ENCODE measurements around the gene LRRTM3.

The LRRTM3 gene

DNA sequence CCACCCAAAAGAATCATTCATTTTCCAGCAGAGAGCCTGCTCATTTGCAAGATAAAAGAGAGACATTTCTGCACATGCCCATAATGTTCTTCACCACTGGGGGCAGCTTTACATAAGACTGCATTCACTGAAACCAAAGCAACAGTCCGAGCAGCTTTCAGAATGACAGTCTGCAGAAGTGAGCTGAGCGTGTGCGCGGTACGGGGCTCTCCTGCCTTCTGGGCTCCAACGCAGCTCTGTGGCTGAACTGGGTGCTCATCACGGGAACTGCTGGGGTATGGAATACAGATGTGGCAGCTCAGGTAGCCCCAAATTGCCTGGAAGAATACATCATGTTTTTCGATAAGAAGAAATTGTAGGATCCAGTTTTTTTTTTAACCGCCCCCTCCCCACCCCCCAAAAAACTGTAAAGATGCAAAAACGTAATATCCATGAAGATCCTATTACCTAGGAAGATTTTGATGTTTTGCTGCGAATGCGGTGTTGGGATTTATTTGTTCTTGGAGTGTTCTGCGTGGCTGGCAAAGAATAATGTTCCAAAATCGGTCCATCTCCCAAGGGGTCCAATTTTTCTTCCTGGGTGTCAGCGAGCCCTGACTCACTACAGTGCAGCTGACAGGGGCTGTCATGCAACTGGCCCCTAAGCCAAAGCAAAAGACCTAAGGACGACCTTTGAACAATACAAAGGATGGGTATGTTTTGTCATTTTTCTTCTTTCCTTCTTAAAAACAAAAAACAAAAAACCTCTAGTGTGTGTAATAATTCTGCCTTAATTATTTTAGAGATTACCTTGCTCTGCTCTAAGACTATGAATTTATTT is at the start of gene LRRTM3:
LRRTM3 (plus strand) TSS at position 141 of the 820 bp plus-strand sequence.
- peak; percentile 87 for DNase-seq (ENCODE audit: low read depth)

DNA sequence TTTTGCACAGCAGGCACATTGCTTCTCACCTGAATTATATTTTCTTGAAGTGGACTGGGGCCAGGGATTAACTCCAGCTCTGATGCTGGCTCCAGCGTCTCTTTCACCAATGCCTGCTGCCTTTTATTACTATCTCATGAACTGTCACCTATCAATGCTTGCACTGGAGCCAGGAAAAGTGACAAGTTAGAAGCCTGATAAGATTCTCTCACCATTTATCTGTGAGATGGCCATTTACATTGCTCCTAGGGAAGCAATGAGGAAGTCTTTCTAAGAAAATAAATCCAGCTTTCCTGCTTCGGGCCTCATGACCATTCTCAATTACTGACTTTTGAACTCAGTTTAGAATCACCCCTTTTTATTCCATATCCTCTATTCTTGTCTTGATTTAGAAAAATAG is 48.5 kb upstream of the LRRTM3 start:
- no peak for DNase-seq (ENCODE audit: low read depth)

DNA sequence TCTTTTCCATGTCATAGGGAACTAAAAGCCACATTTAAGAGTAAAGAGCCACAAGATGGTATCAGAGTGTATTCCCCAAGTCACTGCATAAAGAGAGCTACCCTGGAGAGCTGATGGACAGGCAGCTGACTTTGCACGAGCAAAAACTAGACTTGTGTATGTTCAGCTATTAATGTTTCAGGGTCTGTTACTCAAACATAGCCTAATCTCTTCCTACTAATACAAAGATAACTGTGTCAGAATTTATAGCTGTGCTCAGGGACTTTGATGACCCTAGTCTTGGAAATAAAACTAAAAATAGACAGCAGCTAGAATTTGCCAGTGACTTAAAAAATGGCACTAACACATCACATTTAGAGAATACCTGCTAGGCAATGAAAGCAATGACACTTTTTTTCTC is 45.5 kb upstream of the LRRTM3 start:
- DNase-seq (ENCODE audit: low read depth) = no peak

DNA sequence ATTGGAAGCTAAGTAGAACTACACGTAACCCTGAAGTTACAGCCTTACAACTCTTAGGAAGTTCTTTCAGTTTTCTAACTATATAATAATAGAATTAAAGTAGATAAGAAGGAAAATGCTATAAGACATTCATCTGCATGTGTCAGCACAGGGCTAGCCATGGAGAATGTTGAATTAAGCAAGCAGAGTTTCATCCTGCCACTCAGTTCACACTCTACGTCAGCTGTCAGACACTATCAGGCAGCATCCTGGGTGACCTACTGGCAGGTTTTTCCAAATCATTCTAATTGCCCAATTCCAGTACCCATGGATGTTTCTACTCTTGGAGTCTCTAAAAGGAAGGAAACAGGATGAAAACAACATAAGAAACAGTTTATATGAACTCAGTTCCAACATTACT is 45.0 kb upstream of the LRRTM3 start:
- no peak for DNase-seq (ENCODE audit: low read depth)

DNA sequence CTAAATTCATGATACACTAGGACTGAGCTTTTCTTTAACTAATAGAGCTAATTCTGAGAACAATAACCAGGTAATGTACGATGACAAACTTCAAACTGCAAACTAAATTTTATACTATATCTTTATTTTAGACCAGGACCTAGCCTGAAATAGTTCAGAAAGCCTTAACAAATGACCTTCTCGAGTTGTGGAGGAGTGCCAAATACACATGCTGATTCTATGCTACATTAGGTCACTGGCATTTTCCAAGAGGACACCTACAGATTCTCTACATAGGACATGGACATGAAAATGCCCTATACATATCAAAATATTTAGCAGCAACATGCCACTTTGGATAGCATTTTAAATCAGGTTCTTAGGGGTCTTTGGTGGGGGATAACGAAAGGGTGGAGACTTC is 44.0 kb upstream of the LRRTM3 start:
- DNase-seq (ENCODE audit: low read depth) = no peak

DNA sequence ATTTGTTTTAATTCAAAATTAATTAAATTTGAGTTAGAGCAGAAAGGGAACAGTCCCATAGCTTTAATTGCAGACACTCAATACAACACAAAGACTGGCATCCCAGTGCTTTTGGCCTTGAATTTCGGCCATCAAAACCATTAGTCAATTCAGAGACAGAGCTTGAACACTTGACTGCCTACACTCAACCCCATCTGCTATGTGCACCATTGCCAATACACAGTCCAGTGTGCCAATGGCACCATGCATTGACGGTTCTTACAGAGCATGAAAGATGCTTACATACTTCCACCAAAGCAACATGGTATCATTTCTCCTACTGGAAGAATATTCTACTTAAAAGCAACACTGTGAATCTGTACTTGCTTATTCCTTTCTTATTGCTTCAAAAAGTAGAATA is 43.6 kb upstream of the LRRTM3 start:
- no peak for DNase-seq (ENCODE audit: low read depth)

DNA sequence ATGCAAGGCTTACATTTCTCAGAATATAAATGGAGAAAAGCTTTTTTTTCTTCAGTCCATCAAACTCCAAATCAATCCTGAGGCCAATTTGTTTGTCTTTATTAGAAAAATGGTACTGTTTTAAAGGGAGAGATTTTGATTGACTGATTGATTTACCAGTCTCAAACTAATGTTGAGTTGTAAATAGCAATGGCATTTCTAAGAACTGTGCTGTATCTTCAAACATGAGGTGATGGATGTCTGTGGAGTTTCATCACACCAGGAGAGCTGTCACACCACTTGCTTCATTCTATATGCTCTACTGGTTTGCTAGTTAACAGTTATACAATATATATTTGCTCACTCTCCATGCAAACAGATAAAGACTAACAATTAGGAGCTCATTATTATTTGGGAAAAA is 39.0 kb upstream of the LRRTM3 start:
- DNase-seq (ENCODE audit: low read depth) = no peak

DNA sequence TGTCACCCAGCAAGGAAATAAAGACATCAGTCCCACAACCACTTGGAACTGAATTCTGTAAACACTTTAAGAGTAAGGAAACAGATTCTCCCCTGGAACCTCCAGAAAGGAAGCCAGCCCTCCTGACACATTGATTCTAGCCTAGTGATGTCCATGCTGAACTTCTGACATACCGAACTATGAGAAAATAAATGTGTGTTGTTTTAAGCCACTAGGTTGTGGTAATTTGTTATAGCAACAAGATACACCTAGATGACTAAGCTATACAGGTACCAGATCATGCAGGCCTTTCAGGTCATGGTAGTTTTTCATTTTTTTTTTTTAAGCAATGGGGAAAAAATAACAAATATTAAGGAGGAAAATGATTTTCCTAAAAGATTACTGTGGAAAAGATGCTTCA is 37.6 kb upstream of the LRRTM3 start:
- no peak for DNase-seq (ENCODE audit: low read depth)

DNA sequence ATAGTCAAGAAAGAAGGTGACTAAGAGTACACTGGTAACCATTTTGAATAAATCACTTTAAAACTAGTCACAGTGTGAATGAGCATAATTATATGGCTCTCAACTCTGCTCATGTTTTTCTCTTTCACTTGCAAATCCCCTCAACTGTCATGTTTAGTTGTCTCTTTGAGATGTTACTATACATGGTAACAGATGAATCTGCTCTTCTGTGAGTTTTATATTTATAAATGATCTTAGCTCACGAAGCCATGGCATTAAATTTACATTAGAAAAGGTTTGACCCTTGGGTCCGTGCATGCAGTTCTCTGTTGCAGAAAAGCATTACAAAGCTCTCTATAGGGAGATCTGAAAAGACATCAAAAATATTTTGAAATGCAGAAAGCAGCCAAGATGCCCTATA is 33.0 kb upstream of the LRRTM3 start:
- DNase-seq (ENCODE audit: low read depth) = no peak

DNA sequence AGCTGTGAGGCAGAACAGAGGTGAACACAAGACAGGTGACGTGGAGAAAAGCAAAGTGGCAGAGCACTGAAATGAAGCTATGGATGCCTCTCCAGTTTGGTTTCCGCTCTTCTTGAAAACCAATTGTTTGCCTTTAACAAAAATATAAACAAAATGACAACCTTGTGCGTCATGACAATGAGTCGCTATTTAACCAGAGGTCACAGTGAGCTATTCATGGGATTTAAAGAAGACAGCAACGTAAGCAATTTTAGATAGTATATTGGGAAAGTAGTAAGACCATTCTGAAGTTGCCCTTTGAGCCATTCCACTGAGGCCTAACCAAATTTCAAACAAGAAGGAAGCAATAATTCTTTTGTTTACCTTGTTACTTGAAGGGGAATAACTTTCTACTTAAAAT is 15.2 kb upstream of the LRRTM3 start:
- DNase-seq (ENCODE audit: low read depth) = no peak

DNA sequence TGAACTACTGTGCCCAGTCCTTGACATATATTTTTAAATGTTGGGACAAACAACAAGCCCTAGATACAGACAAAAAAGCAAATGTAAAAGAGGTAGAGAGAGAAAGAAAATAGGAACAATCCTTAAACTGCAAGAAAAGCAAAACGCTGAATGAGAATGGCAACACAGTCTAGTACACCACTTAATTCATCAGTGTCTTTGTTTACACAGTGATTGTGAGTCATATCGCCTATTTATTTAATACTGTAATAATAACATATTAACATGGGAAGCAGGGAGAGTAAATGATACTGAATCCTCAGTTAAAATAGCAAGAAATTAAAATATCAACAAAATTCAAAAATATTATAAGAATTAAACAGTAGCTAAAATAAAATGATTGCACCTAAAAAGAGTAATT is 9.8 kb upstream of the LRRTM3 start:
- no peak for DNase-seq (ENCODE audit: low read depth)

DNA sequence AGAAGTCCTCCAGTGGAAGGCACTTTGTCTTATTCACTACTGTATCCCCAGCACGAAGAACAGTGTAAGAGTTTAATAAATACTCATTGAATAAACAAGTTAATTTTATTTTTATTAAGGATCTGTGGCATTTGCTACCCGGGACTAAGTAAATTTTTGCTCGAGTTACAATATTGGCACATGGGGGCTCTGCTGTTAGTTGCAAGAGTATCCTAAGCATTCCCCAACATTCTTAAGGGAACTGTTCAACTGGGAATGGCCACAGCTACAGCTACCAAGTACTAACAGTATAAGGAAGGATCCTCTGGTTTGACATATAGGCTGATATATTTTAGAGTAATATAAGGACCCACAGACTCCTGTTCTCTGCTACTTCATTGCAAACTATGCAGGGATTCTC is 8.7 kb upstream of the LRRTM3 start:
- no peak for DNase-seq (ENCODE audit: low read depth)

DNA sequence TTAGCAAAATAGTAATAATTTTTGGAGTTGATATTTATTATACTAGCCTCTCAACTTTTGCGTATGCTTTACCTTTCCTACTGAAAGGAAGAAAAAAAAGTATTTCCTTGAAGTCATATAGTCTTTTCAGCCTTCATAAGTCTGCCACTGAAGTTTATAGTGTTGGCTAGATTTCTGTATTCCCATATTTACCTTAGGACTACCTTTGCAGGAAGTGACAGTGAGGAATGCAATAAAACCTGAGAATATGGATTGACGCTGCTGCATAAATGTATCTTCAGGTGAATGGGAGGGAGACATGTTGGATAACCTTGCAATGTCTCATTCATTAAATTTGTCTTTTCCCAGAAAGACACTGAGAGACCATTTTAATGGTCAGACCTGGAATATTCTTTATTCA is 6.6 kb upstream of the LRRTM3 start:
- no peak for DNase-seq (ENCODE audit: low read depth)

DNA sequence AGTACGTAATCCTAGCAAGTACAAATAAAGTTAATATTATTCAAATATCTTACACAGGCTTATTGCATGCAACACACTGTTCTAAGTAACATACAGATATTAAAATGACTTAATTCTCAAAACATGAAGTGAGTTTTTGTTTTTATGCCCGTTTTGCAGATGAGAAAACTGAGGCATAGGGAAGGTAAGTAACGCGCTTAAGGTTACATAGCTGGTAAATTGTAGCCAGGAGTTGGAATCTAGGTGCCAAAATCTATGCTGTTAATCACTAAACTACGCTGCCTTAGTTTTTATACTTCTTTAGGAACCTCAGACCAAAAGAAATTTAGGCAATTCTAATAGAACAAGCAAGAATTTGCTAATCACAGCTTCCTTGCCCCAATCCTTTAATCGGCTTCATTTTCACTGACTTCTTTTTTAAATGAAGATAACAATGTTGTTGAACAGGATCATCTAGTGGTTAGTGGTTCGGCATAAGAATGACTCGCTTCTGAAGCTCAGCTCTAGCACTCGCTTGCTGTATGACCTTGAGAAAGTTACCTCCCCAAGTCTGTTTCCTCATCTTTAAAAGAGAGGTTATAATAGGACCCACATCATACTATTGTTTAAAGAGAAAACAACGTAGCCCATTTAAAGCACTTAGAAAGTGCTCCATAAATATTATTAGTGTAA is 1.0 kb upstream of the LRRTM3 start:
- DNase-seq (ENCODE audit: low read depth) = peak; percentile 56

DNA sequence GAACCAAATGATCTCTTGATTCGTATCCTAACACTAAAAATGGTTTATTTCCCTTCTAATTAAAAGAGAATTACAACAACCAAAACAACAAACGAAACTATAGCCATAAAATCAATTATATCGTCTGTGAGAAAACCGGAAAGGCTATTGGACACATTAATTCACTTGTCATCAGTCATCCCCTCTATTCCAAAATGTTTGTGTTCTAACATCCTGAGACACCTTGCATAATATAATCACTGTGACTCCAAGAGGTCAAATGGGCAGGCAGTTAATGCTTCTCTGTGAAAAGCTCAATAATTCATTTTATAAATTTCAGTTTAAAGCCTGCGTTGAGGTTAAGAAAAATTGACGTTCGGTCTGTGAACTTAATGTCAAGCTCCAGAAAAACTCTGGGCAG is 463 bp upstream of the LRRTM3 start:
- DNase-seq (ENCODE audit: low read depth) = no peak

DNA sequence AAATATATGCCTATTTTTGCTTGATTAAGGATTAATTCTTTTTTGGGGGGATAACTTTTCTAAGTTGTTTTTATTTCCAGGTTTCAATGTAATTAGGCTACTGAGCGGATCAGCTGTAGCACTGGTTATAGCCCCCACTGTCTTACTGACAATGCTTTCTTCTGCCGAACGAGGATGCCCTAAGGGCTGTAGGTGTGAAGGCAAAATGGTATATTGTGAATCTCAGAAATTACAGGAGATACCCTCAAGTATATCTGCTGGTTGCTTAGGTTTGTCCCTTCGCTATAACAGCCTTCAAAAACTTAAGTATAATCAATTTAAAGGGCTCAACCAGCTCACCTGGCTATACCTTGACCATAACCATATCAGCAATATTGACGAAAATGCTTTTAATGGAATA is 1.0 kb downstream of the LRRTM3 start:
- no peak for DNase-seq (ENCODE audit: low read depth)

DNA sequence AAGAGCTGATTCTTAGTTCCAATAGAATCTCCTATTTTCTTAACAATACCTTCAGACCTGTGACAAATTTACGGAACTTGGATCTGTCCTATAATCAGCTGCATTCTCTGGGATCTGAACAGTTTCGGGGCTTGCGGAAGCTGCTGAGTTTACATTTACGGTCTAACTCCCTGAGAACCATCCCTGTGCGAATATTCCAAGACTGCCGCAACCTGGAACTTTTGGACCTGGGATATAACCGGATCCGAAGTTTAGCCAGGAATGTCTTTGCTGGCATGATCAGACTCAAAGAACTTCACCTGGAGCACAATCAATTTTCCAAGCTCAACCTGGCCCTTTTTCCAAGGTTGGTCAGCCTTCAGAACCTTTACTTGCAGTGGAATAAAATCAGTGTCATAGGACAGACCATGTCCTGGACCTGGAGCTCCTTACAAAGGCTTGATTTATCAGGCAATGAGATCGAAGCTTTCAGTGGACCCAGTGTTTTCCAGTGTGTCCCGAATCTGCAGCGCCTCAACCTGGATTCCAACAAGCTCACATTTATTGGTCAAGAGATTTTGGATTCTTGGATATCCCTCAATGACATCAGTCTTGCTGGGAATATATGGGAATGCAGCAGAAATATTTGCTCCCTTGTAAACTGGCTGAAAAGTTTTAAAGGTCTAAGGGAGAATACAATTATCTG is 1.6 kb downstream of the LRRTM3 start:
- DNase-seq (ENCODE audit: low read depth) = no peak

DNA sequence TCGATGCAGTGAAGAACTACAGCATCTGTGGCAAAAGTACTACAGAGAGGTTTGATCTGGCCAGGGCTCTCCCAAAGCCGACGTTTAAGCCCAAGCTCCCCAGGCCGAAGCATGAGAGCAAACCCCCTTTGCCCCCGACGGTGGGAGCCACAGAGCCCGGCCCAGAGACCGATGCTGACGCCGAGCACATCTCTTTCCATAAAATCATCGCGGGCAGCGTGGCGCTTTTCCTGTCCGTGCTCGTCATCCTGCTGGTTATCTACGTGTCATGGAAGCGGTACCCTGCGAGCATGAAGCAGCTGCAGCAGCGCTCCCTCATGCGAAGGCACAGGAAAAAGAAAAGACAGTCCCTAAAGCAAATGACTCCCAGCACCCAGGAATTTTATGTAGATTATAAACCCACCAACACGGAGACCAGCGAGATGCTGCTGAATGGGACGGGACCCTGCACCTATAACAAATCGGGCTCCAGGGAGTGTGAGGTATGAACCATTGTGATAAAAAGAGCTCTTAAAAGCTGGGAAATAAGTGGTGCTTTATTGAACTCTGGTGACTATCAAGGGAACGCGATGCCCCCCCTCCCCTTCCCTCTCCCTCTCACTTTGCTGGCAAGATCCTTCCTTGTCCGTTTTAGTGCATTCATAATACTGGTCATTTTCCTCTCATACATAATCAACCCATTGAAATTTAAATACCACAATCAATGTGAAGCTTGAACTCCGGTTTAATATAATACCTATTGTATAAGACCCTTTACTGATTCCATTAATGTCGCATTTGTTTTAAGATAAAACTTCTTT is 2.3 kb downstream of the LRRTM3 start:
- DNase-seq (ENCODE audit: low read depth) = peak; percentile 20

DNA sequence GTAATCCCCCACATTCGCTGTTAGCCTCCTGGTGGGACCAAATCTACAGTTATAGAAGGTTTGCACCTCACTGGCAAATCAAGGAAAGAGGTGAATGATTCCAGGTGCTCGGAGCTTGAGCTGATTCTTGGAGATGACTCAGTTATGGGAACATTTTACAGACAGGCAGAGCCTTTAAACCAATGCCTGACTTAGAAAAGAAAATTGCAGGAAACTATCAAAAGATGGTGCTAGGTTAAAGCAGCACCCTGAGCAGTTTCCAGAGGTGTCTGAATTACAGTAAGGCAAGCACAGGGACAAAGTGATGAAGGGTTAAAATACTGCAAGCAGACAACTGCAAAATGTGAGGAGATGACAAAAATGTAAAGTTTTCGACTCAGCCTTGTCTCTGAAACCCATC is 2.9 kb downstream of the LRRTM3 start:
- no peak for DNase-seq (ENCODE audit: low read depth)

DNA sequence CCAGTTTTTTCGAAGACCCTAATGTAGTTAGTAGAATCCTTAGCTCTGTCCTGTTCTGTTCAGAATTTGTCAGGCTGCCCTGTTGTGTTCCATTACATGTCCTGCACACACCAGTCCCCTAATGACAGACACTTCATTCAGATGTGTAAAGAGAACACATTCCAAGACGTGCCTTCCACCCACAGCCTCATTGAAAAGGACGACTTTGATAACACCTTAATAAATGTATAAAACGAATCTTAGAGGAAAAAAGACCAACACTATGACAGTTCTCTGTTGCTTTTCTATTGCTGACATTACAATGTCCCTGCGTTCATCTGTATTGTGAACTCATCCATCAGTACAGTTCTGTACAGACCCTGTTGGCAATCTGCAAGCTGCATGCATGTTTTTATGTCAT is 3.5 kb downstream of the LRRTM3 start:
- no peak for DNase-seq (ENCODE audit: low read depth)

DNA sequence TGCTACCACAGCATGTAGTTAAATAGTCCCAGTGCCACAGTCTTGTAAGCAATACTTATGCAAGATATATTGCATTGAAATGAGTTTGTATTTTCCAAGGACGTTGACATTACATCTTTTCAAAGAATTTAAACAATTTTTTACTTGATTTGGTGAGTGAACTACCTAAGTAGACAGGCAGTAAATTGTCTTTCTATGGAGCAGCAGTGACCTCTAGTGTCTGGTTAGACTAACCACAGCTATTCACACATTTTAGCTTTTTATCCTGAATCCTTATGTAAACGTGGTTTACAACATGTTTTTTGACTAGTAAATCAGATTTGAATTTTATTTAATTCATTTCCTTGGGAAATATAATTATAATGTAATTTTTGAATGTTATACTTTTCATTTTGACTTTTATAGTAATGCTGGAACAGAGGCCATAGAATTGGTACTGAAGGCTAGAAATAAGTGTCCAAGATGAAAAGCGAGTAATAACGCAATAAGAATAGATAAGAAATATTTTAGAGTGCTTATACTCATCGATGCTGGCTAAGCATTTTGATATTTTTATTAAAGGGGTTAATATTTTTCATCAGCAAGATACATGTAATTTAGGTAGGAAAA is 5.6 kb downstream of the LRRTM3 start:
- DNase-seq (ENCODE audit: low read depth) = peak; percentile 80

DNA sequence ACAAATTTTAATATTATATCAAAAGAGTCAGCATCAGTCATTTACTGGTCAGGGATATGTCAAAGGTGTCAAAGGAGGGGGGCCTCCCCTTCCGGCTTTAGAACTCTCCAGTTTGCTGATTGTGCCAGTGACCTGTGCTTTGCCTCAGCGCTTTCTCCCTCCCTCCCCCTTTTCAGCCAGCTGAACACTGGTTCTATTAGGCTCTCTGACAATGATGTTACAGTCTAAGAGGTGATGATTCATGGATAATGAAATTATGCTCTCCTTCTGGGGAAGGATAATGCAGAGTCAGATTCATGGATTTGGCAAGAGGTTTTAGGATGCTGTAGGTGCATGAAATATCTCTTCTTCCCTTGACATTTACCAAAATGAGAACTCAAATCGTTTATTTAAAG is 6.1 kb downstream of the LRRTM3 start:
- no peak for DNase-seq (ENCODE audit: low read depth)
